Measurements from ENCODE around the gene SERTAD2. TPM values are rescaled to one million over a fixed set of nuclear protein-coding genes. Genes with fewer than 3 reads are reported as not detected.

The SERTAD2 gene
- polyA plus RNA-seq, 1 donor from 2014 or later: 14.6 TPM

- Mint-ChIP-seq H3K4me1 (peaks cover 7 to 16% (median 11%) of the 10 kb centered on the region in 3 donors), H3K9me3 (no peaks in the 10 kb centered on the region), H3K27me3 (no peaks in the 10 kb centered on the region), H3K4me3 (peak overlapping the region in 1 of 4 donors; percentile 69), H3K27ac (no peak overlapping the region), H3K36me3 (peaks cover 3% of the 10 kb centered on the region)
Measured at GRCh38 chr2:64622443-64623241, 31.1 kb downstream of the SERTAD2 start.

DNA sequence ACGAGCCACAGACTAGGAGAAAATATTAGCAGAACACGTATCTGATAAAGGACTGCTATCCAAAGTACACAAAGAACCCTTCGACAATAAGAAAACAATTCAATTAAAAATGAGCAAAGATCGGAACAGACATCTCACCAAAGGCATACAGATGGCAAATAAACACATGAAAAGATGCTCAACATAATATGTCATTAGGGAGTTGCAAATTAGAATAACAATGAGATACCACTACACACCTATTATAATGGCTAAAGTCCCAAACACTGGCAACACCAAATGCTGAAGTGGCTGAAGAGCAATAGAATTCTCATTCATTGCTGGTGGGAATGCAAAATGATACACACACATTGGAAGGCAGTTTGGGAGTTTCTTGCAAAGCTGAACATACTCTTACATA, 33.1 kb downstream of the SERTAD2 start:
- Mint-ChIP-seq H3K27ac (no peak overlapping the region), H3K27me3 (no peaks in the 10 kb centered on the region), H3K4me1 (peaks cover 0 to 10% (median 3%) of the 10 kb centered on the region in 3 donors), H3K4me3 (no peak overlapping the region), H3K36me3 (peaks cover 3% of the 10 kb centered on the region), H3K9me3 (no peaks in the 10 kb centered on the region)

DNA sequence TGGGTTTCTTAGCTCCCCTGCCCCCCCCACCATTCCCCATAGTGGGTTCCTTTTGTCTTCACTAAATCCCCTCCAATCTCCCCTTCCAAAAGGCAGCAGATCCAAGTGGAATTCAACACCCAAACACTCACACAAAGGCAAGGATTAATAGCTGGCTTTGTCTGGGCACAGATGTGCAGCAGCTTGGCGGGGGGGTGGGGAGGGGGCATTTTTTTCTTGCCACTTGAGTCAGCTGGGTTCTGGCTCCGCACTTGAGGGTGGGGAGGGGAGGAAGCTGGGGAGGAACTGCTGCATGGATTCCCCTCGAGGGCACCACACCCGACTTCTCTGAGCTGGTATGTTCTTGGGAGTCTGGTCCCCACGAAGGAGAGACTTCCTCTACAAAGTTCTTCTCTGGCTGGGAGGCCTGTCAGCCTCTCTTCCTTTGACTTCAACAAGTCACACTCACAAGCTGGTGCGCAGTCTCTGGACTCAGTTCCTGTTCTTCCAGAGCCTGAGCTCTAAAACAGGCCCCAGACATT, 36.0 kb downstream of the SERTAD2 start:
- Mint-ChIP-seq H3K36me3 (no peaks in the 10 kb centered on the region), H3K4me3 (no peak overlapping the region), H3K4me1 (peaks cover 0 to 5% (median 0%) of the 10 kb centered on the region in 3 donors), H3K27me3 (no peaks in the 10 kb centered on the region), H3K9me3 (no peaks in the 10 kb centered on the region), H3K27ac (no peak overlapping the region)

DNA sequence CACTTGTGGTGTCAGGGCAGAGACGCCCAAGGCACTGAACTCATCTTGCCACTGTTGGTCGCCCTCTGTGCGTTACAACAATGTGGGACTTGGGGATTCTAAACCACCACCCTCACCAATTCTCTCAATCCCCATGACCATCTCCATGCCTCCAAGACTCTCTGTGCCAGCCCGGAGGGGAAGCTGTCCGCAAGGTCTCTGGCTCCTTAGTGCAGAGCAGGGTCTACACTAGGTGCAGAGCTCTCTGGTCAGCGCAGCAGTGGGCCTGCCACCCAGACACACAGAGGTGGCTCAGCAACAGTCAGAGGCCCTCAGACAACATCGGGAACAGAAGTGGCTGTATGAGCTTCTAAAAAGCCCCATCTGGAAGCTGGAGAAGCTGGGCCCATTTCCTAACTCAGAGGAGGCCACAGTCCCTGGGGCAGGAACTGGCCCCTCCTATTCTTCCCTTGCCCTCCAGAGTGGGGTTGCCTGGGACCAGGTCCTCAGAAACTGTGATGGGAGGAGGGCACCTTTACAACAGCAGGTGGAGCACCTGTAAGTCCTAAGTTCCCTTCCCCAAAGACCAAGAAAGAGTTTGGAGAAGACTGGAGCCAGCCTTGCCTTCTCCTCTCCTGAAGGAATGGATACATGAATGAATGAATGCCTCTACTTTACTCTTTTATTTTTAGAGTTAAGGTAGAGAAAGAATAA, 37.7 kb downstream of the SERTAD2 start:
- Mint-ChIP-seq H3K9me3 (no peaks in the 10 kb centered on the region), H3K4me1 (peaks cover 0 to 5% (median 4%) of the 10 kb centered on the region in 3 donors), H3K27ac (no peak overlapping the region), H3K36me3 (no peaks in the 10 kb centered on the region), H3K4me3 (no peak overlapping the region), H3K27me3 (no peaks in the 10 kb centered on the region)

GRCh38 chr2:64615192-64615763, 38.4 kb downstream of the SERTAD2 start:
- no peaks in the 10 kb centered on the region for H3K36me3 Mint-ChIP-seq
- H3K4me1 Mint-ChIP-seq: peaks cover 3 to 5% (median 5%) of the 10 kb centered on the region in 3 donors
- H3K27ac Mint-ChIP-seq: no peak overlapping the region
- no peak overlapping the region for H3K4me3 Mint-ChIP-seq
- no peaks in the 10 kb centered on the region for H3K27me3 Mint-ChIP-seq
- no peaks in the 10 kb centered on the region for H3K9me3 Mint-ChIP-seq

DNA sequence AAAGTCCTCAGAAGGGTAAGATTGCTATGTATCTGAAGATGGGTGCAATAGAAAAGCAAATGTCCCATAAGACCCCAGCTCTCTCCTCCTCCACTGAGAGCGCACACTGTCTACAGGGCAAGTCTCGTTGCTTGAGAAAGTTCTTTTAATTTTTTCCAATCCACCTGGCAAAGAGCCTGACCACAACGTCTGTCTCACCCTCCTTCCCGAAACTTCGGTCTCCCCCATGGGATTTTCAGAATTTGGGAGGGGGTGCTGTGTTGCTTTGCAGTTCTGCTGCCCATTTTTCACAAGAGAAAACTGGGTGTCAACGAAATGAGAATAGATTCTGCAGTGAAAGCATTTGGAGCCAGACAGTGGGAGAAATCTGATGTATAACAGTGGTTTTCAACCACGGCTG, 40.4 kb downstream of the SERTAD2 start:
- peaks cover 3 to 8% (median 5%) of the 10 kb centered on the region in 3 donors for H3K4me1 Mint-ChIP-seq
- peak overlapping the region in 1 of 4 donors; percentile 41 for H3K4me3 Mint-ChIP-seq
- peak overlapping the region in 1 of 3 donors; percentile 9 for H3K27ac Mint-ChIP-seq
- no peaks in the 10 kb centered on the region for H3K27me3 Mint-ChIP-seq
- no peaks in the 10 kb centered on the region for H3K36me3 Mint-ChIP-seq
- no peaks in the 10 kb centered on the region for H3K9me3 Mint-ChIP-seq

- Mint-ChIP-seq H3K27ac (no peak overlapping the region), H3K36me3 (no peaks in the 10 kb centered on the region), H3K9me3 (no peaks in the 10 kb centered on the region), H3K27me3 (no peaks in the 10 kb centered on the region), H3K4me1 (peaks cover 3 to 8% (median 7%) of the 10 kb centered on the region in 3 donors), H3K4me3 (no peak overlapping the region)
Measured at GRCh38 chr2:64612575-64613195, 41.0 kb downstream of the SERTAD2 start.

GRCh38 chr2:64610316-64610855, 43.3 kb downstream of the SERTAD2 start:
- Mint-ChIP-seq H3K36me3 (no peaks in the 10 kb centered on the region), H3K9me3 (no peaks in the 10 kb centered on the region), H3K4me3 (peak overlapping the region; percentile 75 to 91 (median 83))

GRCh38 chr2:64609942-64610281, 43.8 kb downstream of the SERTAD2 start:
- no peaks in the 10 kb centered on the region for H3K36me3 Mint-ChIP-seq
- no peaks in the 10 kb centered on the region for H3K27me3 Mint-ChIP-seq
- H3K4me3 Mint-ChIP-seq: peak overlapping the region; percentile 75 to 91 (median 83)
- H3K27ac Mint-ChIP-seq: peak overlapping the region in 2 of 3 donors; percentile 59
- H3K4me1 Mint-ChIP-seq: peaks cover 7 to 17% (median 12%) of the 10 kb centered on the region in 3 donors
- H3K9me3 Mint-ChIP-seq: no peaks in the 10 kb centered on the region

More at GRCh38 chr2:64610316-64610855, 43.3 kb downstream of the SERTAD2 start:
- Mint-ChIP-seq H3K27ac (peak overlapping the region in 1 of 3 donors; percentile 60), H3K4me1 (peaks cover 7 to 17% (median 12%) of the 10 kb centered on the region in 3 donors), H3K27me3 (no peaks in the 10 kb centered on the region)

- Mint-ChIP-seq H3K27me3 (no peaks in the 10 kb centered on the region), H3K9me3 (no peaks in the 10 kb centered on the region), H3K36me3 (no peaks in the 10 kb centered on the region), H3K27ac (peak overlapping the region in 2 of 3 donors; percentile 59), H3K4me3 (peak overlapping the region; percentile 75 to 95 (median 90)), H3K4me1 (peaks cover 7 to 17% (median 12%) of the 10 kb centered on the region in 3 donors)
Measured at GRCh38 chr2:64609227-64609941, 44.3 kb downstream of the SERTAD2 start.

- Mint-ChIP-seq H3K4me3 (peak overlapping the region; percentile 68 to 95 (median 86)), H3K36me3 (no peaks in the 10 kb centered on the region), H3K9me3 (no peaks in the 10 kb centered on the region), H3K27me3 (no peaks in the 10 kb centered on the region), H3K27ac (peak overlapping the region in 2 of 3 donors; percentile 59 to 92), H3K4me1 (peaks cover 7 to 17% (median 12%) of the 10 kb centered on the region in 3 donors)
Measured at GRCh38 chr2:64608867-64609226, 44.9 kb downstream of the SERTAD2 start.

DNA sequence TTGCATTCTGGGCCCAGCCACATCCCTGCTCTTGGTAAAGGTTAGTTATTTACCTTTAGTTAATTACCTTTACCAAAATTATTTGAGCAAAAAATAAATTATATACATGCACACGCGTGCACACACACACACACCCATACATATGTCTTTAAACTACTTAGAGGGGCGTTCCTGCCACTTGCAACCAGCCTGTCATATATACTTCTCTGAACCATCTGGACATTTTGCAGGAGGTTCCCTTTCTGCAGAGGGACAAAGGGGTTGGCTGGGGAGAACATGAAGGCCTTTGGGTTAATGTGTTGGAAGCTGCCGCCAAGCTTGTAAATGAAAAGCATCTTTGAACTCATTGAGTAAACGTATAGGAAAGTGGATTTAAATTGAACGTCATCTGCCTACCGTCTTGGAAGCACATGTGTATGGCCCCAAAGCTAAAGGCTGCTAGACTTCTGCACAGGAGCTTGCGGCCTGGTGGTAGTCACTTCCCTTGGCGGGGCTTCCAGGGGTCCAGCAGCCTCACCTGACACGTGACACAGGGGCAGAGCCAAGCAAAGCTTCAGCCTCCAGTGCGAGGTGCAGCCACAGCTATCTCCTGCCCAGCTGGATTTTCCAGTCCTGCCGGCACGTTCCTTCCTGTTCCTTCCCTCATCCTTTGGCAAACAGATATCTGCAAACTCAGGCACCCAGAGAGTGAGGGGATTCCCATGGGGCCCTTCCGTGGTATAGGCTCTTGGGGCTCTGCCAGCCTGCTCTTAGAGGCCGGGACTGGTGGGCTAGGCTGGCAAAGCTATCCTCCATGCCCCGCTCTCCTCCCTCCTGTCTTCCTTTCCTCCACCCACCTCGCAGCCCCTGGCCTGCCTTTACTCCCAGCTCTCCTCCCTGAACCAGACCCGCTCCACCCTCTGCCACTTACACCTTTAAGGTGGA, 46.1 kb downstream of the SERTAD2 start:
- H3K4me3 Mint-ChIP-seq: peak overlapping the region; percentile 81 to 95 (median 94)
- H3K27ac Mint-ChIP-seq: peak overlapping the region; percentile 88 to 92 (median 92)
- H3K36me3 Mint-ChIP-seq: no peaks in the 10 kb centered on the region
- peaks cover 7 to 17% (median 12%) of the 10 kb centered on the region in 3 donors for H3K4me1 Mint-ChIP-seq
- H3K9me3 Mint-ChIP-seq: no peaks in the 10 kb centered on the region
- no peaks in the 10 kb centered on the region for H3K27me3 Mint-ChIP-seq
